ENCODE measurements around the gene ERC1.

DNA sequence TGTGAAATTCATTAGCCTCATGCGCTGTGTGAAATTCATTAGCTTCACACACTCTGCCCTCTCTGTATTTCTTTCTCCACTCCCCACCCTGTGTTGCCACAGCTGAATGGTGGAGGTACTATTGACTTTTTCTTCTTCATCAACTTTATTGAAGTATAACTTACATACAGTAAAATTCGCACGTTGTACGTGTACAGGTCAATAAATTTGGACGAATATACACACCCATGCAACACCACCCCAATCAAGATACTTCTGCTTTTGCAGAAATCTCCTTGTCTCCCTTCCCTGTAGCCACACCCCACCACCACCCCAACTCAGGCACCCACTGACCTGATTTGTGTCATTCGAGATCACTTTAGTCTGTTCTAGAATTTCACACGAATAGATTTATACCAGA is 551.6 kb downstream of the ERC1 start:
- TF ChIP-seq, protein P1, sequence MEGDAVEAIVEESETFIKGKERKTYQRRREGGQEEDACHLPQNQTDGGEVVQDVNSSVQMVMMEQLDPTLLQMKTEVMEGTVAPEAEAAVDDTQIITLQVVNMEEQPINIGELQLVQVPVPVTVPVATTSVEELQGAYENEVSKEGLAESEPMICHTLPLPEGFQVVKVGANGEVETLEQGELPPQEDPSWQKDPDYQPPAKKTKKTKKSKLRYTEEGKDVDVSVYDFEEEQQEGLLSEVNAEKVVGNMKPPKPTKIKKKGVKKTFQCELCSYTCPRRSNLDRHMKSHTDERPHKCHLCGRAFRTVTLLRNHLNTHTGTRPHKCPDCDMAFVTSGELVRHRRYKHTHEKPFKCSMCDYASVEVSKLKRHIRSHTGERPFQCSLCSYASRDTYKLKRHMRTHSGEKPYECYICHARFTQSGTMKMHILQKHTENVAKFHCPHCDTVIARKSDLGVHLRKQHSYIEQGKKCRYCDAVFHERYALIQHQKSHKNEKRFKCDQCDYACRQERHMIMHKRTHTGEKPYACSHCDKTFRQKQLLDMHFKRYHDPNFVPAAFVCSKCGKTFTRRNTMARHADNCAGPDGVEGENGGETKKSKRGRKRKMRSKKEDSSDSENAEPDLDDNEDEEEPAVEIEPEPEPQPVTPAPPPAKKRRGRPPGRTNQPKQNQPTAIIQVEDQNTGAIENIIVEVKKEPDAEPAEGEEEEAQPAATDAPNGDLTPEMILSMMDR (IDR thresholded peaks at IDR 0.05; ENCODE audit: extremely low read depth in 1 of 2, insufficient read depth in 1 of 2, low read depth in 1 of 2, low read length in 2 of 2), result no peak
- TF ChIP-seq POLR2A (IDR thresholded peaks at IDR 0.05; ENCODE audit: low read depth, low read length), result no peak
- no peak for TF ChIP-seq POLR2AphosphoS5 (IDR thresholded peaks at IDR 0.05; ENCODE audit: insufficient read depth, low read depth, low read length)
- no peak for TF ChIP-seq JUN (IDR thresholded peaks at IDR 0.05; ENCODE audit: borderline replicate concordance, insufficient read depth, insufficient read length, low read depth)
- TF ChIP-seq MAX (IDR thresholded peaks at IDR 0.05; ENCODE audit: insufficient read depth, insufficient read length), result no peak
- no peak for TF ChIP-seq EZH2 (IDR thresholded peaks at IDR 0.05; ENCODE audit: borderline replicate concordance, low read depth, low read length, severe bottlenecking)
- no peak for TF ChIP-seq FOS (IDR thresholded peaks at IDR 0.05; ENCODE audit: borderline replicate concordance, insufficient read depth, low read length)
